Hepatocyte (in vitro differentiated cells): Measurements from ENCODE around the gene USP36. TPM values are rescaled to one million over a fixed set of nuclear protein-coding genes. Genes with fewer than 3 reads are reported as not detected.

ENCODE experiments used
- DNase-seq: peaks from one replicate; pipeline ENCODE4 v3.0.0-alpha.2; 2016; ENCODE audit warnings: low spot score
- H2AFZ ChIP-seq: fragments of 200-600 bp; sonication (generic); 2 replicates; pipeline ENCODE4 v1.6.0; 2016; ENCODE audit warnings: antibody characterized with exemption, mild to moderate bottlenecking
- H3K27ac ChIP-seq: fragments of 200-600 bp; sonication (generic); 2 replicates; pipeline ENCODE4 v1.5.1; 2016; ENCODE audit warnings: mild to moderate bottlenecking
- H3K27me3 ChIP-seq: fragments of 200-600 bp; sonication (generic); 2 replicates; pipeline ENCODE4 v1.6.1; 2016
- H3K36me3 ChIP-seq: fragments of 200-600 bp; sonication (generic); replicated peaks from 2 replicates; pipeline ENCODE4 v1.5.1; 2016; ENCODE audit warnings: low read depth; ENCODE audit not compliant: insufficient read depth
- H3K4me1 ChIP-seq: fragments of 200-600 bp; sonication (generic); 2 replicates; pipeline ENCODE4 v1.5.1; 2016; ENCODE audit warnings: mild to moderate bottlenecking, moderate library complexity; ENCODE audit not compliant: insufficient read depth
- H3K4me2 ChIP-seq: fragments of 200-600 bp; sonication (generic); 2 replicates; pipeline ENCODE4 v1.6.0; 2016
- H3K4me3 ChIP-seq: fragments of 200-600 bp; sonication (generic); 2 replicates; pipeline ENCODE4 v1.5.1; 2016; ENCODE audit warnings: mild to moderate bottlenecking
- H3K79me2 ChIP-seq: fragments of 200-600 bp; sonication (generic); 2 replicates; pipeline ENCODE4 v1.6.0; 2017; ENCODE audit warnings: mild to moderate bottlenecking
- H3K9me2 ChIP-seq: fragments of 200-600 bp; sonication (generic); replicated peaks from 2 replicates; pipeline ENCODE4 v1.6.0; 2017; ENCODE audit warnings: mild to moderate bottlenecking; ENCODE audit not compliant: insufficient read depth
- H3K9me3 ChIP-seq: fragments of 200-600 bp; sonication (generic); 2 replicates; pipeline ENCODE4 v1.5.1; 2016; ENCODE audit warnings: low read depth, mild to moderate bottlenecking
- H4K20me1 ChIP-seq: fragments of 200-600 bp; sonication (generic); 2 replicates; pipeline ENCODE4 v1.6.0; 2016; ENCODE audit warnings: mild to moderate bottlenecking; ENCODE audit not compliant: insufficient read depth, poor library complexity, severe bottlenecking
- EZH2 ChIP-seq: fragments of 200-600 bp; sonication (generic); IDR thresholded peaks from 2 replicates; pipeline ENCODE4 v1.6.1; 2016; ENCODE audit warnings: antibody characterized with exemption, mild to moderate bottlenecking, borderline replicate concordance
- EZH2phosphoT487 ChIP-seq: fragments of 200-600 bp; sonication (generic); IDR thresholded peaks from one replicate; pipeline ENCODE4 v1.6.1; 2018; ENCODE audit warnings: antibody characterized with exemption, mild to moderate bottlenecking, low read depth, moderate library complexity; ENCODE audit not compliant: unreplicated experiment, severe bottlenecking
- WGBS: methylation state at CpG from one replicate; pipeline ENCODE4 v1.1.6; 2016; ENCODE audit warnings: low lambda C conversion rate; ENCODE audit errors: missing lambda C conversion rate; 5-methylcytosine and 5-hydroxymethylcytosine counted together
- polyA plus RNA-seq: library from polyadenylated mRNA; unstranded; fragments of >200 nt; fragmentation: Nextera tagmentation; extraction: Ambion mirVana; gene quantifications from 2 replicates; pipeline ENCODE4 v1.2.1, GENCODE V29; 2016
- total RNA-seq: library from RNA; depleted of rRNA; stranded (reverse); fragments of >200 nt; gene quantifications from 2 replicates; pipeline ENCODE4 v1.2.3, GENCODE V29; 2014
- TF ChIP-seq, protein P1 (sequence below): fragments of 200-600 bp; sonication (generic); IDR thresholded peaks from 2 replicates; pipeline ENCODE4 v1.5.1; 2016; ENCODE audit warnings: antibody characterized with exemption, mild to moderate bottlenecking; ENCODE audit not compliant: poor library complexity

The USP36 gene
- total and polyA plus RNA-seq, 2 experiments from 2014 or later, result 17.7 to 26.2 TPM

DNA sequence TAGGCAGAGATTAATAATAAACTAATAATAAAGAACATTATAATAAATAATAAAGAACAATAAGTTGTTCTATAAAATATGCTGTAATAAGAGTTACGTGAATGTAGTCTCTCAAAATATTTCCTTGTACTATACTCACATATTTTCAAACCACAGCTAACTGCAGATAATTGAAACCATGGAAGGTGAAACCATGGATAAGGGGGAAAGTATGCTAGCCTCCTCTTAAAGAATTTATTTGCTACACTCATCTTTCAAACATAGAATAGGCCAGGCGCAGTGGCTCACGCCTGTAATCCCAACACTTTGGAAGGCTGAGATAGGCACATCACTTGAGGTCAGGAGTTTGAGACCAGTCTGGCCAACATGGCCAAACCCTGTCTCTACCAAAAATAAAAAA lies 77.1 kb downstream of the USP36 start:
- WGBS, result 88% methylated on average over 3 of the region's 3 CpGs
- Histone ChIP-seq H3K27ac (no peak overlapping the region), H3K27me3 (no peaks in the 10 kb centered on the region), H3K4me3 (no peak overlapping the region), H3K9me3 (no peaks in the 10 kb centered on the region), H3K36me3 (no peaks in the 10 kb centered on the region), H4K20me1 (peaks cover 17% of the 10 kb centered on the region), H3K4me2 (no peak overlapping the region), H3K79me2 (peaks cover 77% of the 10 kb centered on the region), H2AFZ (no peak overlapping the region), H3K9me2 (no peaks in the 10 kb centered on the region), H3K4me1 (peaks cover 31% of the 10 kb centered on the region)
- DNase-seq, result no peak
- TF ChIP-seq EZH2 (no peak), EZH2phosphoT487 (no peak)
- TF ChIP-seq, protein P1, sequence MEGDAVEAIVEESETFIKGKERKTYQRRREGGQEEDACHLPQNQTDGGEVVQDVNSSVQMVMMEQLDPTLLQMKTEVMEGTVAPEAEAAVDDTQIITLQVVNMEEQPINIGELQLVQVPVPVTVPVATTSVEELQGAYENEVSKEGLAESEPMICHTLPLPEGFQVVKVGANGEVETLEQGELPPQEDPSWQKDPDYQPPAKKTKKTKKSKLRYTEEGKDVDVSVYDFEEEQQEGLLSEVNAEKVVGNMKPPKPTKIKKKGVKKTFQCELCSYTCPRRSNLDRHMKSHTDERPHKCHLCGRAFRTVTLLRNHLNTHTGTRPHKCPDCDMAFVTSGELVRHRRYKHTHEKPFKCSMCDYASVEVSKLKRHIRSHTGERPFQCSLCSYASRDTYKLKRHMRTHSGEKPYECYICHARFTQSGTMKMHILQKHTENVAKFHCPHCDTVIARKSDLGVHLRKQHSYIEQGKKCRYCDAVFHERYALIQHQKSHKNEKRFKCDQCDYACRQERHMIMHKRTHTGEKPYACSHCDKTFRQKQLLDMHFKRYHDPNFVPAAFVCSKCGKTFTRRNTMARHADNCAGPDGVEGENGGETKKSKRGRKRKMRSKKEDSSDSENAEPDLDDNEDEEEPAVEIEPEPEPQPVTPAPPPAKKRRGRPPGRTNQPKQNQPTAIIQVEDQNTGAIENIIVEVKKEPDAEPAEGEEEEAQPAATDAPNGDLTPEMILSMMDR, result no peak

DNA sequence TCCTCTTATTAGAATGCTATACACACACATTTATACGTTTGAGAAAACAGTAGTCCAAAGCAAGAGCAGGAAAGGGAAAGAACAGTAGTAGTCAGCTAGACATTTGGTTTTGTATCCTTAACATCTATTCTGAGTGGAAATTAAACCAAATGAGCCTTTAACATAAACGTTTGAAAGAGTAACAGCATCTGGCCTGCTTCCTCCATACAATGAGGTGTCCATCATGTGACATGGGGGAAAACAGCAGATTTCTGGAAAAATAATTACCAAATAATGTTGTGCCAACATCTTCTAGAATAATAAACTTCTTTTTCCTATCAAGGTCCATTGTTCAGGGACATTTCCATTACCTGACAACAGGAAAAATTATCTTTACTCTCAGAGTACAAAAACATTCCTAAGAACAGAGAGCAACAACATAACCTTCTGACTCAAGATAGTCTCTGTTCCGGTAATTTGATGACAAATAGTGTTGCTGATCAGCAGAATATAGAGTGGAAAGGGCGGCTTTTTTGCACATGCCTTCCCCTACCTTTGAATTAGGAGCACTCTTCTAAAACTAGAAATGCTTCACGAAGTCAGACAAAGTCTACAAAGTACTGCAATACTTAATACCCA lies 78.7 kb downstream of the USP36 start:
- Histone ChIP-seq H3K4me2 (no peak overlapping the region), H3K79me2 (peaks cover 76% of the 10 kb centered on the region), H3K9me3 (no peaks in the 10 kb centered on the region), H3K4me1 (peaks cover 18% of the 10 kb centered on the region), H3K4me3 (no peak overlapping the region), H3K9me2 (no peaks in the 10 kb centered on the region), H4K20me1 (peaks cover 8% of the 10 kb centered on the region), H3K36me3 (no peaks in the 10 kb centered on the region), H3K27ac (no peak overlapping the region), H3K27me3 (no peaks in the 10 kb centered on the region), H2AFZ (no peak overlapping the region)
- TF ChIP-seq, protein P1, result no peak
- TF ChIP-seq EZH2phosphoT487 (no peak), EZH2 (no peak)
- WGBS, result 71% methylated on average over 5 of the region's 5 CpGs
- no peak for DNase-seq

- Histone ChIP-seq H3K79me2 (peaks cover 82% of the 10 kb centered on the region), H2AFZ (no peak overlapping the region), H3K27me3 (no peaks in the 10 kb centered on the region), H3K36me3 (no peaks in the 10 kb centered on the region), H3K4me2 (no peak overlapping the region), H4K20me1 (peaks cover 2% of the 10 kb centered on the region), H3K9me3 (no peaks in the 10 kb centered on the region), H3K27ac (peak overlapping the region; percentile 32), H3K9me2 (no peaks in the 10 kb centered on the region), H3K4me3 (no peak overlapping the region), H3K4me1 (peaks cover 18% of the 10 kb centered on the region)
- no peak for DNase-seq
- 96% methylated on average over 5 of the region's 5 CpGs for WGBS
- no peak for TF ChIP-seq EZH2
- TF ChIP-seq EZH2phosphoT487, result no peak
- TF ChIP-seq, protein P1, result no peak
Measured at GRCh38 chr17:78759969-78760352, 80.7 kb downstream of the USP36 start.
